ENCODE data around the gene PIANP.

GRCh38 chr12:6697584-6698351 is 2.8 kb downstream of the PIANP start:
- TF ChIP-seq CTCF (IDR thresholded peaks at IDR 0.05; ENCODE audit: insufficient read depth, low read length) = peak; percentile 27
- no peak for TF ChIP-seq POLR2AphosphoS5 (IDR thresholded peaks at IDR 0.05; ENCODE audit: low read depth)
